SKM-1 treated with dmso at 0.1 percent for 144 hours (cell line): ENCODE results near the gene HOXA11.
A peak's percentile ranks its signal among the peaks of the same experiment; 100 is the strongest.

Experiments
- DNase-seq: peaks from one replicate; lab custom pipeline; 2025; ENCODE audit not compliant: unreplicated experiment; lab: John Stamatoyannopoulos, UW

HOXA11 gene

DNA sequence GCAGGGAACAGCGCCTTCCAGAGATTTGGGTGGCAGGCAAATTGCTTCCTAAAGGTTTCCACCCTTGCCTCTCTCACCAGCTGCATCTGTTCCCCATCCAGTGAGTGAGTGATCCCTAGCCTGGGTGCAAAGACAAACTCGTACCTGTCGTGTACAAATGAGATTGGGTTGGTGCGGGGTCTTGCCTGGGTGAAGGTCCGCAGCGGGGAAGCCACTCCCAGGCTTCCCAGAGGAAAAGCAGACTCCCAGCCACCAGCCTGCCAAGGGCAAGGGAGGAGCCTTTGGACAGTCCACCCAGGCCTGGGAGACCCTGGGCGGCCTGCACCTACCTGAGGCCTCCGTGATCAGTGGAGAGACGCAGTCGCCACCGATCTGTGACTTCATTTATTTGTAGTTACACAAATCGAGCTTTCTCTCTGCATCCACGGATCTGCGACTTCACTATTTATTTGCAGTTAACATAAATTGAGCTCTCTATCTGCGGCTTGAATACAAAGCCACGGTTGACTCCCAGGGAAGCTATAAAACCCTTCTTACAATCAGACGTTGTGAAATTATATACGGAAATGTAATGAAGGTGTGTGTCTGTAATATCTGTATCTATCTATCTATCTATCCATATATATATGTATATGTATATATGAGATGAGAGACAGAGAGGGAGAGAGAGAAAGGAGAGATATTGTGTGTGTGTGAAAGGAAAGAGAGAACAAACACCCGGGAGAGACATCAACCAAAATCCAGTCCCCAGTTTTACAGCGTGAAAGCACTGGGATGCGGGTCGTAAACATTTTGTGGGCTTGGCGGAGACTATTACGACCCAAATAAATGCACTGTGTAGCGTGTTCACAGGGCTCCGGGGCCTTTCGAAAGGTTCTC is 25.5 kb downstream of the HOXA11 start:
- DNase-seq = no peak

DNA sequence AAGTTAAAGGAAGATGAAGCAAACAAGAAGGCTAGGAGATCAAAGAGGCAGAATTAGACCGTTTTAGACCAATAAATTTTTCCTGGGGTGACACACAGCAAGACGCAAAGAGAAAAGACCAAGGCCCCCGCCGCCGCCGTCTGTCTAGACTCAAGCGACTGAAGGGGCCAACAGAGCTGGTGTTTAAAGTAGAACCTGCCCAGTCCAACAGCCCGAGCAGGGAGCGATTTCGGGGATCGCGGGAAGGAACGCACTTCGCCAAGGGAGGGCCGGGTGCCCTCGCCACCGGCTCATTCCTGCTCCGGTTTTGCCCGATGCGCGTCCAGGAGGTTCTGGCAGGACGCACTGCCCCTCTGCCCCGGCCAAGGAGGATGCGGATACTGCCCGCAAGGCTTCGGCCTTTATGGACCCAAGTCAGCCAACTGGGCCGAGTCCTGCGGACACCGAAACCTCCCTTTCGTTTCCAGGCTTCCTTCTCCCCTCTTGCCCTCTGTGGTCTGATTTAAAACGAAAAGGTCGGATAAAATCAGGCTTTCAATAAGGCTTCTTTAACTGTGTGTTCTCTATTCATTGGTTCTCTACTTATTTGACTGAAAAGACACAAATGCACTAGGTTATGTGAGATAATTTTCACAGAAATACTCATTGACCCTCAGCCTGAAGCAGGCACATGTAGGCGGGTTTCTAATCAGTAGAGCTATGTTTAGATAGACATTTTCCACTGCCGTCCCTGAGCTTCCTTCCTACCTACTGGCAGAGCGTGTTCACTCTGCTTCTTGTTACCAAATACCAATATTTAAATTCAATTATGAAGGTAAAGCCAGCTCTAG is 26.4 kb downstream of the HOXA11 start:
- DNase-seq = no peak

DNA sequence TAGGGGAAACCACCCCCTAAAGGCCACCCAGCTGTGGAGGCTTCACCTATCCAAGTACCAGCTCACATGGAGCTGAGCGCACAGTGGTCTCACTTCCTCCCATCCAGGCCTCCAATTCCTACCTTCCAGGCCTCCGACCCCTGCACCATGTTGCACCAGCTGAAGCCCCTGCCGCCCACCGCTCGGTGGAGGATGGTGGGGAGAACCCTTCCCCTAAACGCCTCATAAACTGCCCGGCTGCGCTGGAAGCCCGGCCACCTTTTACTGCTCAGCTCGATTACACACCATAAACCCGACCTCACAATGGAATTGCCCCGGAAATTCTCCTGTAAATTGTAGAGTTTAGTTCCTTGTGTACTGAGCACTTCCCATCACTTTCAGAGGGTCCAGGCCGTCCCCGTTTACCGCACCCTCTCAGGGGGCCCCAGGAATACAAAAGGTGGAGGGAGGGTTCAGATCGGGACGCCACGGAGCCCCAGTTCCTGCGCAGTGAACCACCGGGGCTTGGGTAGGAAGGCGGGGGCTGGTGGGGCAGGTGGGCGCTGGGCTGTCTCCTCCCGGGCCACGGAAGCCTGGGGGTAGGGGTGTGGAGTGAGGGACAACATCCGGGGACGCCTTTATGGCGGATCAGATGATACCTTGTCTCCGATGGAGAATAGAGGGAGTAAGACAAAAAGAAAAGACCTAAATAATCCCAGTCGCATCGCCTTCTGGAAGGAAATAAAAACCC is 27.2 kb downstream of the HOXA11 start:
- no peak for DNase-seq

DNA sequence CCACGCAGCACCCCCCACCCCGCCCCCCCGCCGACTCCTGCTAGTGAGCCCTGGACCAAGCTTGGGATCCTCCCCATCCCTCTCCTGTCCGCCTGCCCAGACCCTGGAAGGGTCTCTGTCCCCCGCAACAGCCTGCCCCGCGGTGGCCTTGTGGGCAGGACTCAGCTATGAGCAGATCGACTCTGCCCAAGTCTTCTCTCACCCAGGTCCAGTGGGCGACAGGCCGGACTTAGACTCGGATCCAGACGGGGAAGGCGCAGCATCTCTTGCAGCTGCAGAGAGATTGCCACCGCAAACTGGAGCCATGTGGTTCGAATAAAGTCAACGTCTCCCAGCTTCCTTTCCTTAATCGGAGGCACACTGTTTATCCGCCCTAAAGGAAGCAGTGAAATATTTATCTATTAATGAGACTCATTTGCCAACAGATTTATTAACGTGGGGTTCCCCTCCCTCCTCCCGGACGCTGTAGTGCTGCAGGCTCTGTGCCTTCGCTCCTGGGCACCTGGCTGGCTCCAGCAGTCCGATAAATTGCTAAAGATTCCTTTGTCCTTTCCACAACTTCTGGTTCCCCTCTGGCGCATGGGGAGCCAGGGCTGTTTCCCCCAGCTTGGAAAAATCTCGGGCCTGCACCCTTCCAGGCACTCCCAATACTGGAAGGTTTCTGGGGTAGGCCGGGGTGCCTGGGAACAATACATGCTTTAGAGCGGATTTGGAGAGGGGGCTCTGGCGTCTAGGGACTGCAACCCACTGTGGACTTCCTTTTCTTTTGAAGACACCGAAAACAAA is 27.9 kb downstream of the HOXA11 start:
- no peak for DNase-seq

DNA sequence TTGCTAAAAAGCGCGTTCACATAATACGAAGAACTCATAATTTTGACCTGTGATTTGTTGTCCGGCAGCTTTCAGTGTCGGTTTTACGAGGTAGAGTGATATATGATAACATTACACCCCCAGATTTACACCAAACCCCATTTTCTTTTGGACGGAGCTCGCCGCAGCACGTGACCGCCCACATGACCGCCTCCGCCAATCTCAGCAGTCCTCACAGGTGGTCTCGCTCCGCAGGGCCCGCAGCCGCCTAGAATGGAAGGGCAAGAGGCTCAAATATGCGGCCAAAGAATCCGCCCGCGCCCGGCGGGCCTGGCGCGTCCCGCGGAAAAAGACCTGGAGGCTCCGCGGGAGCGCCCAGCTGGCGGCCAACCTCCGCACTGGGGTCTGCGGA is 28.5 kb downstream of the HOXA11 start, which contains the start of gene HOXA7:
Gene HOXA7, minus strand, starts transcription at position 168 of the 391 bp plus-strand sequence. Its CDS starts 130 bp downstream, at position 38.
- peak; percentile 48 for DNase-seq

DNA sequence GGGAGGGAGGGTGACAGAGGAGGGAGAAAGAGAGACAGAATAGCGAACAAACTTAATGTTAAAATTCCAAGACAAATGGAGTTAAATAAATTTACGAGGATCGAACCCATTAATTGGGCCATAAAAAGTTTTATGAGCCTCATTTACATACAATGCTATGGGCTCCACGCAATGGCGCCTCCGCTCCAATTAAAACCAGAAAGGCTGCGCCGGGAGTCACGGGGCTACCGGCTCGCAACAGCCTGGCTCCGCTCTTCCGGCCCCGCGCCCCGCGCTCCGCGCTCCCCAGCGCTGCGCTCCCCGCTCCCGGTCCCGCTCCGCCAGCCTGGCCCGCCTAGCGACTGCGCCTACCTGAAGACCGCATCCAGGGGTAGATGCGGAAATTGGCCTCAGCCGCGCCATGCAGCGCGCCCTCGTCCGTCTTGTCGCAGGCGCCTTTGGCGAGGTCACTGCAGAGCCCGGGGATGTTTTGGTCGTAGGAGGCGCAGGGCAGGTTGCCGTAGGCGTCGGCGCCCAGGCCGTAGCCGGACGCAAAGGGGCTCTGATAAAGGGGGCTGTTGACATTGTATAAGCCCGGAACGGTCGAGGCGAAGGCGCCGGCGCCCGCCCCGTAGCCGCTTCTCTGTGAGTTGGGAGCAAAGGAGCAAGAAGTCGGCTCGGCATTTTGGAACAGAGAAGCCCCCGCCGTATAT is 29.1 kb downstream of the HOXA11 start:
- DNase-seq = no peak

DNA sequence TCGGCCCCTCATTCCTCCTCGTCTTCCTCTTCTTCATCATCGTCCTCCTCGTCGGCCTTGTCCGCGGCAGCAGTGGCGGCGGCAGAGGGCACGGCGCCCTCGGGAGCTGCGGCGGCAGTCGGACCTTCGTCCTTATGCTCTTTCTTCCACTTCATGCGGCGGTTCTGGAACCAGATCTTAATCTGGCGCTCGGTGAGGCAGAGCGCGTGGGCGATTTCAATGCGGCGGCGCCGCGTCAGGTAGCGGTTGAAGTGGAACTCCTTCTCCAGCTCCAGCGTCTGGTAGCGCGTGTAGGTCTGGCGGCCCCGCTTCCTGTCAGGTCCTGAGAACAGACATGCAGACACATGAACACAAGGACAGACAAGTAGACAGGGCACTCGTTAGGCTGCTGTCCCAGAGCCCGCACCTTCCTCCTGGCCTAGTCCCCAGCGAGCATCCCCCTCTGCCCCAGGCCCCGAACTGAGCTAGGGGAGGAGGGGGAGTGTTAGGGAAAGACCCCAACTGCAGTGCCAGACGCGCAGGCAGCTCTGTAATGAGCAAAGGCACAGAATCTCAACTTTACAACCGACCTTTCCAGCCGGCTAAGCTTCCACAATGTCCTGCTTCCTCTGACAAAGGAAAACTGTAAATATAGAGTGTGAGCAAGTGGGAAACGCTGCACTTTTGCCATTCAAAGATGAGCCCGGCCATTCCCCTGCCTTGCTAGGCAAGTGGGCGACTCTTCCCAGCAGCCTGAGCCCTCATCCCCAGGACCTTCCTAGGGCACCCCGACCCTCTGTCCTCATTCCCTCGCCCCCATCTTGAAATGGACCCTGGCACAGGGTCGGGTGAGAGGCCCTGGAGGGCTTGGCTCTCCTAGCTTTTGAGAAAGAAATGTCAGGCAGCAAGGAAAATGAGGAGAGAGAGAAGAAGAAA is 29.9 kb downstream of the HOXA11 start:
- no peak for DNase-seq

DNA sequence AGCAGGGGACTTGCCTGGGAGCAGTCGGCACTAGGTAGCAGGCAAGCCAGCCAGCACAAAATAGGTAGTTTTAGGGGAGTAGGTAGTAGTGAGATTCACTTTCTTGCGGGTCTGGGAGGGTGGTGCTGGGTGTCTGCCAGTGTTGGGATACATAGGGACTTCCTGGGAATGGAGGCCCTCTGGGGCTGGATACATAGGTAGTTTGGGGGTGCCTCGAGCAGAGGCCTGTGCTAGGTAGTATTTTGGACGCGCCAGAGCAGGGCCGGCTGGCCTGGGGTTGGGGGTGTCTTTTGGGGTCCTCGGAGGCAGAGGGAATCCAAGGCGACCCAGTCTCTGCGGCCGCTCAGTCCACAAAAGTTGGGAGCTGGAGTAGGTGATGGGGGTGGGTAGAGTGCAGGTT is 30.7 kb downstream of the HOXA11 start:
- DNase-seq = no peak

DNA sequence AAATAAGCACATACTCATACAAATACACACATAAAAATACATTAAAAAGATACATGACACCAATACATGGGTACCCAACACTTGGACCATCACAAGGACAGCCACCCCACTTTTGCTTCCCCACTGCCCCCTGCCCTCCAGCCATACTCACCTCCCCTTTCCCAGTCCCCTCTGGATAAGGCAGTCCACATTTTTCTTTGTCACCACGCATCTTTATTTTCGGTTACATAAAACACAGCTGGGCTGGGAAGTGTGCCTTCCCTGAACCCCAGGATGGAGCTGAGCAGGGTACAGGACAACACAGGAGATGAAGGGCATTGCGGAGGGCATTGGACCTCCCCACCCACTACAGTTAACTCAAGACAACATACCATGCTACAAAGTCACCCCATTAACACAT is 31.5 kb downstream of the HOXA11 start:
- no peak for DNase-seq

DNA sequence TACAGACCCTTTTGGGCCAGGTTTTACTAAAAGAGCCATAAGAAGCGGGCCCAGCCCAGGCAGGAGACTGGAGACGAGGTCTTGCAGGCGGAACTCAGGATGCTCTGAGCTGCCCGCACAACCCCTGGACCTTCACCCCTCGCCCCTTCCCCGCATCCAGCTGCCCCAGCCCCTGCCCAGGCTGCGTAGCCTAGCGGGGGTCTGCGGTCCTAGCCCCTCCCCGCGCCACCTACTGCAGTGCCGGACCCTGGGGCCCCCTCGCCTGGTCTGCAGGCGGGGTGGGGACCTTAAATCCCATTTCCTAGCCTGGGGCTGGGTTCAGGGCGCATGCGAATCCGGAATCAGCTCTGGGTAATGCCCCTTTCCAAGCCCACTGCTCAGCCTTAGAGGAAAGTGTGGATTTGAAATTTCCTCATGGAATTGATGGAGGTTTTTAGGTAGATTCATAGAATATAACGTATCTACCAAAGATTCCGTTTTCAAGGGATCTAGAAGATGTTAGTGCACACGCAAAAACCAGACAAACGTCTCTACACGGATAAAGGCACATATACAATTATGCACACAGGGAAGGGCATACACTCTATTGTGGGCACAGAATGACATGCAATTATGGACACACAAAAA is 32.1 kb downstream of the HOXA11 start:
- no peak for DNase-seq

DNA sequence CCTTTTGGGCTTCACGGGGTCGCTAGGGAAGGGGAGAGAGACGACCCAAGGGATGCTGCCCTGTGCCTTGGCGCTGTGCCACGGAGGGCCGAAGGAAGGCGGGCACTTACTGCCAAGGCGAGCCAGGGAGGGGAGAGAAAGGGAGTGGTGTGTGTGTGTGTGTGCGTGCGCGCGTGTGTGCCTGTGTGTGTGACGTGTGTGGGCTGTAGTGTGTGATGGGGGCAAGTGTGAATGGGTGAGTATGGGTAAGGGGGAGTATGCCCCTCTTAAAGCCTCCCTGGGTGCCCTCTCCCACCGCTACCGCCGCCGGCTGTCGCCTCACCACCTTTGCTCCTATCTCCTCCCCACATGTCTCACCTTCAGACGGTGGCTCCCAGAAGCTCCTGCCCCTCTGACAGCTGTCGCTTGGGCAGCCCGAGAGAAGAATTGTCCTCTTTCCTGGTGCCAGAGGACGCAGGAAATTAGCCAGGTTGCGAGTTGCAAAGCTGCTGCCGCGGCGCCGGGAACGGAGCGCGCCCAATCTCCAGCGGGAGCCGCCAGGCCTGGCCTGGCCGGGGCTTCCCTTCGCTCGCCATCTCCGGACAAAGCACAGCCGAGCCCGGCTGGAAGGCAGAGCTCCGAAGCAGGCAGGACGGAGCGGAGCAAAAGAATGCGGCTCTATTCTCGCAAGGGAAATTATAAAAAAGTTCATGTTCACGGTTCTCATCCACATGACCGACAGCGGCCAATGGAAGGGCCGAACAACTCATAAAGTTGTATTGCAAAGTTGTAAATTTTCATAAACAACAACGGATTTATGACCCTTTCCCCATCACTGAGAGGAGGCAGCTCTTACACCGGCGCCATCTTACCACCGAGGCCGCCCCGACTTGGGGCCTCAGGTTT is 32.9 kb downstream of the HOXA11 start, which contains the start of gene HOXA3:
Gene HOXA3, minus strand, starts transcription at position 653 of the 885 bp plus-strand sequence. CDS start 41,943 bp downstream, outside the sequence.
- no peak for DNase-seq

DNA sequence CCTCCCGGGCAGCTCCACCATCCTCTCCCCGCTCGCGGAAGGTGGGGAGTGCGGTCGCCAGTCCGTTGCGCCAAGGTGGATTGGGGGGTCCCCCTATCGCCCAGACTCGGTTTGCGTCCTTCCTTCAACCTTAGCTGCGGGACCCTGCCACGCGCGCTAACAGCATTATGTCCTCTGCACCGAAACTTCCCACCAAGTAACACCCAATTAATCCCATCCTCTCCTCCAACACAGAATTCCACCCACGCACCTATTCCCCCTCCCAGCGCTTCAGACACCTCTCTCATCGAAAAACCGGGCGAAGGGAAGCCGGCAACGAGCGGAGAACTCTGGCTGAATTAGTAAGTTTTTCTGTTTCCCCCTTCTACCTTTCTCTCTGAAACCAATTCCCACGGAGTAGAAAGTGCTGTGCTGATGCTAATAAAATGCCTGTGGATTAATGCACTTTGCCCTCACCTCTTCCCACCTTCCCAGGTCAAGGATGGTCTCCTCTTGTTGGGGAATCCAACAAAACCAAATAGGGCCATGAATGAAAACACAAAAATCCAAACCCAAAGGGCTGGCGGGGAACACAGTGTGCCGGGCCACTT is 33.6 kb downstream of the HOXA11 start:
- no peak for DNase-seq

DNA sequence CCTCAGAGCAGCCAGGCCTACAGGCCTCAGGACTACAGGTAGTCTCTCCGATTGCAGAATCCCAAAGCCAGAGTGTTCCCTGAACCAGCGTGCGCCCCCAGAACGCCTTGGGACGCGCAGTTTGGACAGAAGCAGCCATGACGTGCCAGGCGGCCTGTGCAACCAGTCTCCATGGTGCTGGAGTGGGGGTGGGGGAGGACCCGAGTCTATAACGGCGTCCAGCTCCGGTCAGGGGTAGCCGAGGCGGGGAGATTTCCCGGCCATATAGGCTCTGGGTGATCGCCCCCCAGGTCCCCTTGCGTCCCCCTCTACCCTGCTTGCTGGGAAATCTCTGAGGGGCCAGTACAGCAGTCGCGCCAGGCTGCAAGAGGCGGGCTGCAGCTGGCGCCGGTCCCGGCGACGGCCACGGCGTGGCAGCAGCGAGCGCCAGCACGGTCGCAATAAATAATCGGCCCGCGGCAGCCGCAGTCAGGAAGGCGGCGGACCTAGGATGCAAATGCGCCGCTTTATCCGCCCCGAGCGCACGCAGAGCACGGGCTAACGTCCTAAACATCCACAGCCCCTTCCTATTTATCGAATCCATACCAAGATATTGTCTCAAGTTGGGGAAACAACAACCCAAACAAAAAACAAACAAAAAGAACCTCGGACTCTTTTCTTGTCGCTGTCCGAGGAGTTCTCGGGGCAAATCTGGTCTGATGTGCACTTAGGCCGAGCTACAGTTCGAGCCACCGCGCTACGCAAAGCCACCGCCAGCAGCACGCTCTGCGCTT is 34.3 kb downstream of the HOXA11 start:
- DNase-seq = peak; percentile 75

DNA sequence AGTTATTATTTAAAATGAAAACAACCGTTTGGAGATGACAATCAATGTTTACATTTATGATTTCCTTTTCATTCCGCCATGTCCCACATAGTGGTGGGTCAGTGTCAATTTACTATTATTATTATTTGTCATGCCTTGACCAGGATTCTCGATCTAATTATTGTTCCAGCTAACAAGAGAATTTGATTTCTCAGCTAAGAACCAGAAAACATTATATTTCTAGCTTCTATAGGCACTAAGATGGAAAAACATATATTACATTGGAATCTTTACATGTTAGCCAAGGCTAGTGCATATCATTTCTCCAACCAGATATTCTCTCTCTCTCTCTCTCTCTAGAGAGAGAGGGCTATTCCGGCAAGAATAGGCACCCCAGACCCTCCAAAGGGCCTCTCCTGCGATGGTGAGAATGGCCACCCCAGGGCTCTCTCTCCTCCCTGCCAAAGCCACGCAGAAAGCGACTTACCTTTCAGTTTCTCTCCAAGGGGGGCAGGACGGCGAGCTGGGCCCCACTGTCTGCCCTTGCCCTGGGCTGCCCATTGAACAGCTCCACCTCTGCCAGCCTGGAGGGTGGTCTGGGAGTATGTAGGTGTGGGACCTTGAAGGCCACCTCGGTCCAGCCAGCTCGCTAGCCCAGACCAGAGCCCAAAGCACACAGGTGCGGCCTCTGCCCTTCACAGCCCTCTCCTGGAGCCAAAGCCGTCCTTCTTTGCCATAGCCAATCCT is 35.0 kb downstream of the HOXA11 start:
- DNase-seq = no peak
